ENCODE results near the gene GOLPH3.

DNA sequence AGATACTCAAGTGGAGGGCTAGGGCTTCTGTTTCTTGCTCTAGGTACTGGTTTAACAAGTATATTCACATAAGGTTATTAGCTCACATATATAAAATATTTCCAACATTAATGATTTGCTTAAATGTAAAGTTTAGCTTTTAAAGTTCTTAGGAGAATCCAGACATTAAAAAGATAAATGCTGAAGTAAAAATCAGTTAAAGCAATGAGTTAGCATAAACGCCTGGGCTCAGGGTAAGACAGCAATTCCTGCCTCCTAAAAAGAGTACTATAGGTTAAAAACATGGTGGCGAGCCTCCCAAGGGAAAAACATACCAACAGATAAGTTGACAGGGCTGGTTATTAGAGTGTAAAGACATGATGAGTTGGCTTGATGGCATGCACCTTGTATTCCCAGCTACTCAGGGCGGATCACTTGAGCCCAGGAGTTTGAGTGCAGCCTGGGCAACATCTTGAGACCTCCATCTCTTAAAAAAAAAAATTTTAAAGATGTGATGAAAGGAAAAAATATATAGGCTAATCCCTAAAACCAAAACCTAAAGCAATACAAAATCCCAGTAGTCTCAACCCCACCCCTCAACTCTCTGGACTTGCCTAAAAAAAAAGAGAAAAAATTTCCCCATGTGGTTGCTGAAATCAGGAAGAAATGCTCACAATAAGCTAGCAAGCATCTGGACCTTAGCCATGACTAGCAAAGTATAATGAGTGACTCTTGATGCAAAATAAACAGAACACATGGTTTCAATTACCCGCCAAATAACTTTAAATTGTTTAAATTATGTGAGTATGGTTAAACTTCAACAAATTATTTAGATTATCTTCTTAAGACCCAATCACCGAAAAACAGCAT is 3.6 kb downstream of the GOLPH3 start:
- TF ChIP-seq POLR2AphosphoS5 (IDR thresholded peaks at IDR 0.05) (no peak), POLR2A (IDR thresholded peaks at IDR 0.05) (no peak), CTCF (IDR thresholded peaks at IDR 0.05) (no peak)

All from prostate gland (tissue), 2 donors.